ENCODE results near the gene GPC6.
A peak's percentile ranks its signal among the peaks of the same experiment; 100 is the strongest.
"Not testable (repeated sequence)": the region's sequence is repeated elsewhere in the genome, so short reads cannot be mapped to it uniquely, and the experiment has no call there.

Gene GPC6

DNA sequence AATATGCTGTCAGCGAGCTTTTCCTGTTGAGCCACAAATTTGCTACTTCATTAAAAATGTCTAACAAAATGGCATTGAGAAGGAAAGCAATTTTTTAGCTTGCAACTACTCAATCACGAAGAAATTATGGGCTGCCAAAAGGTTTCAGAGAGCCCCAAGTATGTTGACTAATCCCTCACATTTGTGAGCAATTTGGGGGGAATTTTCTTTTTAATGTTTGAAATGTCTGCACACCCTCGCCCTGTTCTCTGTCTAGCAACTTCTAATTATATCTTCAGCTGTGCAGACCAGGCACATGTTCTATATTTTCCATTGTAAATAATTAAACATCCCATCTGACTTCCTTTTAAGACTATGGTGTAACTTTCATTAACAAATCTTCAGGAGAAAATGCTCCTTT, 1060.0 kb downstream of the GPC6 start:
- no peak for DNase-seq

- DNase-seq, result no peak
These were observed 1065.2 kb downstream of the GPC6 start for GRCh38 chr13:94291631-94292322.

- DNase-seq, result no peak
These were observed 1065.7 kb downstream of the GPC6 start for GRCh38 chr13:94292323-94292640.

DNA sequence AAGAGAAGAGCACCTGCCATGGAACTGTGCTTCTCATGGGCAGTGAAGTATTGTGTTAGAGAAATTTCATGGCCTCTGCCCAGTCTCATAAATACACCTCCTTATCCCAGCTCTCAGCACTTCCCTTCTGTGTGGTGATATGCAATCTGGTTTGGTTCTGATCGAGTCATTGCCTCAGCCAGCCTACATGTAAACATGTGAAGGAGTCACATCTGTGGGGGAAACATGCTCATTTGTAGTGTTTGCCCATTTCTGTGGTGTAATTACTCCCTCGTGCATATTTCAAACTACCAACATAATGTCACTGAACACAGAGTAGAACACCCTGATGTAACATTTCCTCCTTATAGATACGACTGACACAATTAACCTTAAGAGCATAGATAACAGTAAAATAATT, 1069.9 kb downstream of the GPC6 start:
- no peak for DNase-seq

DNA sequence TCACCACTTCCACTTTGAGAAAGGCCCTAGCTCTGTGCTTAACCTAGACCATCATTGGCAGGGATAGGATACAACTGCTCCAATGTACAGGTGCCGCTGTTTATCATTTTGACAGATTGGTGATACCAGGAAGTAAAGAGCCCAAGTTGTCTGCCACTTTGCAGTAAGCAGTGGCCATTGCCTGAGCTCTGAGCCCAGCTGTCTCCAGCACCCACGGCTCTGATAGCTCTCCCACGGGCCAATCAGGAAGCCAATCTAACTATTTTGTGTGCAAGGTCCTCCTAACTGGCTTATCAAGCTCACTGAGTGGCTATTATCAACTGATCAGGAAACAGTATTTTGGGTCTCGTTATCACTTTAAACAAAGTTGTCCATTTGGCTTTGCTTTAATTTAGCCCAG, 1071.7 kb downstream of the GPC6 start:
- no peak for DNase-seq

DNA sequence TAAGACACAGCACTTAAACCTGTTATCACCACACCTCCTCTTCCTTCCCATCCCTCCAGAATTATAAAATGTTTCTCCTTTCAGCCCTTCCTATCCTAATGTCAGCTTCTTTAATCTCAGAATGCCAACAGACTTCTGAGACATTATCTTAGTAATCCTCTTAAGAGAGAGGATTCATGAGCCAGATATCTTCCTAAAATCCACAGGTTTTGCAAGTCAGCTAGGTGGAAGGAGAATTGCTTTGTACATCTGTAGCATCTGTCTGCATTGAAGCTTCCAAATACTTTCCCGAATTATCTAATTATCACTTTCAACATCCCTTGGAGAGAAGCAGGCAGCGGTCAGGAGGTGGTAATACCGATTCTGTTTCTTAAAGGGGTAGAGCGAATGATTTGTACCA, 1073.8 kb downstream of the GPC6 start:
- no peak for DNase-seq

GRCh38 chr13:94301487-94301886, 1074.9 kb downstream of the GPC6 start:
- DNase-seq, result no peak

DNA sequence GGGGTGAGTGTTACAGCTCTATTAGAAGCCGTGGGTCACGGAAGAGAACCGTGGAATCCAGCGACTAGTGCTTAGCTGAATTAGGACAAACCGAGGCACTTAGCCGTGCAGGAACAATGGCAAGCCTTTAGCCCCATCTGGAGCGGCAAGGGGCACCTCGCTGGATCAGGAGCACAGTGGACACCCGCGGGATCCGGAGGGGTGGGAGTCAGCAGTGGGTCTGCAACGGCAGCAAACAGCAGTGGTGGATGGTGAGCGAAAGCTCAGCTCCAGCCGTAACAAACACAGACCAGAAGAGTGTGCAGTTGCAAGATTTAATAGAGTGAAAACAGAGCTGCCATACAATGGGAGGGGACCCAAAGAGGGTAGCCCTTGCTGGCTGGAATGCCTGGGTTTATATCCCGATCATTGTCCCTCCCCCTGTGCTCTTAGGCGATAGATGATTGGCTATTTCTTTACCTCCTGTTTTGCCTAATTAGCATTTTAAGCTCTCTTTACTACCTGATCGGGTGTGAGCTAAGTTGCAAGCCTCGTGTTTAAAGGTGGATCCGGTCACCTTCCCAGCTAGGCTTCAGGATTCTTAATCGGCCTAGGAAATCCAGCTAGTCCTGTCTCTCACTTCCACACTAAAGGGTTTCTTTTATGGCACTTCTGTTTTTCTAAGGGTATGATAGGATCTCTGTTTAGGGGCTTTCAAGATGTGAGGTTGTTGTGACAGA, 1076.4 kb downstream of the GPC6 start:
- DNase-seq, result not testable (repeated sequence)

GRCh38 chr13:94303644-94304174, 1077.1 kb downstream of the GPC6 start:
- DNase-seq, result peak; percentile 71

DNA sequence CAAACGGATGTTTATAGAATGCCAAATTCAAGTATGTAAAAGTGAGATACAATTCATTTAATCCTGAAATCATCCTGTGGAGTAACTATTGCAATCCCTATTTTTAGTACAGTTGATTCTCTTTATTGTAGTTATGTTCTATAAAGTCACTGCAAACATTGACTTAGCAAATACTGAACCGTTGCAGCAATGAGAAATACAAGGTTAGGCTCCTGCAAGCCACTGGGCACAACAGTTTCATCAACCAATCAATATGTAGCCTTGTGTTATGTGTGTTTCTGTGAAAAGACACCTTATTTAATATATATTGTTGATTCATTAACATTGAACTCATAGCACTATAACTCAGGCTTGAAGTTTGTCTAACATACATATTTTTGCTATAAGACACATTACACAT, 1078.4 kb downstream of the GPC6 start:
- DNase-seq, result no peak

DNA sequence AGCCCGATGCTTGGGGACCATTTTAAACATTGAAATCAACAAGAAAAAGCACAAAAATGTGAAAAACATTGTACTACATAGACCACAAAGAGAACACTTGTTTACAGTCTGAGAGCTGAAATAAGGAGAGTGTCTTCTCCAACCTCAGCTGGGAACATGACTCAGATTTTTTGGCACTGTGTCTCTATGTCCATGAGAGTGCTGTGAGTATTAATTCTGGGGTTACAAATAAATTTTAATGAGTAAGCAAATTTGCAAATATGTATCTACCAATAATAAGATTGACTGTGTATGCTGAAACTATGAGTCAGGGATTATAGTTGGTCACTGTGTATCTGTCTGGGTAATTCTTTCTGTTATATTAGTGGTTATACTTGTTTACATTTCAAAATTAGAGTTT, 1078.9 kb downstream of the GPC6 start:
- DNase-seq, result no peak

DNA sequence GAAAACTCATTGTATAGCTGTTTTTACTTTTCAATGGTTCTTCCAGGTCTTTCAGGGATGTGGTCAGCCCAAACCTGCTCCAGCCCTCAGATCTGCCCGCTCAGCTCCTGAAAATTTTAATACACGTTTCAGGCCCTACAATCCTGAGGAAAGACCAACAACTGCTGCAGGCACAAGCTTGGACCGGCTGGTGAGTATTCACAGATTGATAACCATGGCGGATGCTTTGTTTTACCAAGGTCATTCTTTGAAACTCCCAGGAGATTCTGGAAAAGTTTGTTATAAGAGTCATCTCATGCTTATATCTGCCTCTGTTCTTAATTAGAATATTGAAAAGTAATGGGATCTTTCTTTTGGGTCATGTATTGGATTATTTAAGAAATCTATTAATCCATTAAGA, 1079.3 kb downstream of the GPC6 start:
- DNase-seq, result no peak

GRCh38 chr13:94308832-94309231, 1082.2 kb downstream of the GPC6 start:
- DNase-seq, result no peak

DNA sequence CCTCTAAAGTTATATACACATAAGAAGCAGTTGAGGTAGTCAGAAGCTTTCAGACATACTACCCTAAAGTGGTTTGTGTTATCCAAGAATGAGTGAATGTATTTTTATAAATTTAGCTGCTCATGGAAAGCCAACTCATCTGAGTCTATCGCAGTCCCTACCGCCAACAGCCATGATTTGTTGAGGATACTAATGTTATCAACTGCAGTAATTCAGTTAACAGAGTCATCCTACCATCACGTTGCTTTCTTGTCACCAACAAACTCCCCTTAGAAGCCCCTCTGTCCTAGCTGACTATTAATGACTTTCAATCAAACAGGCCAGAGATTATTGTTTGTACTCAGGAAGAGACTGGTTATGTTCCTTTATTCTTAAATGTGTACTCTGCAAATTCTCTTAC, 1083.0 kb downstream of the GPC6 start:
- DNase-seq, result no peak

DNA sequence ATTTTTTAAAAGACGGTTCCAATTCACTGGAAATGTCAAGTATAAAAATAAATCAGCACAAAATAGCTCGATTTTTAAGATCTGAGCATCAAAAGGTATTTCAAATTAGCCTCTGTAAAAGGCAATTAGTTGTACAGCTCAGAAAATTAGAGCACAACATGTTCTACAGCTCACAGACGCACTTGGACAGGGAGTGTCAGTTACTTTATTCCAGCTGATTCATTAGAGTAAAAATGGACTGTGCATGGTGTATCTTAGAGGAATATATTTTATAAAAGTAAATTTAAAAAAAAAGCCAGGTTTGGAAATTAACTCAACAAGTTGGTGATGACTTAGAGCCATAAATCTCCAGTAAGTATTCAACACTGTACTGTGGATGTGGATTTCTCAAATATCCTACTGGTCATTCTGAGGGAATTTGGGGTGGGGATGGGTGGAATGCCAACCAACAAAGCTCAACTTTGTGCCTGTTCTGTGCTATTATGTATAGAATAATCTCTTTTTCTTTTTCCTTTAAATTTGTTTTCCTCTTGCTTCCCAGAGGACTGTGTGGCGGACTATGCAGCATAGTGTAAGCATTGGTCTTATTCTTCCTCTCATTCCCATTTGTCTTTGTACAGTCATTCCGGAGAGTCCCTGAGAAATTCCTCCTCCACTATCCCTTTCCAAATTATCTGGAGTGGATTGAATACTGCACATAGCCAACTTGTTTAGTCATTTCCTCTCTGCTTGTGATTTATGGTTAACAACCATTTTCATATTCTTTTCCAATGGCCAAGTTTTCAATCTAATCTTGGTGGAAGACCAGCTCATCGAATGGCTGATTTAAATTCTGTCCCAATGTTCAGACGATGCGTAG, 1083.6 kb downstream of the GPC6 start:
- no peak for DNase-seq

DNA sequence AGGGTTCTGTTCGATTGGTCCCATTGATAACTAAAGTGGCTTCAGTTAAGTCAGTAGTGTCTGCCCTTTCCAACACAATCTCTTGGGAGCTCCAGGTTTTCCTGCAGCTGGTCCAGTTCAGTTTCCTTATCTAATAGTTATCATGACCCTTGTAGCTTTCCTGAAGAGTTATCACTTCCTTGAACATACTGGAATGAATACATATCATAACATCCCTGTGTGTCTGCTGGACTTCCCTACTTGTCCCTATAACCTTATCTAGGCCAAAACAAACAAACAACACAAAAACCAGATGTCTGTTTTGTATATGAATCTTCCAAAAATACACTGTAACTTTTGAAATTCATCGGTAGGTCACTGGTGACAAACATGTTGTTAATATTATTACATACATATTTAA, 1085.3 kb downstream of the GPC6 start:
- no peak for DNase-seq

GRCh38 chr13:94312511-94313216, 1086.1 kb downstream of the GPC6 start:
- DNase-seq, result peak; percentile 49

- DNase-seq, result no peak
These were observed 1086.8 kb downstream of the GPC6 start for GRCh38 chr13:94313321-94313910.

- peak; percentile 23 for DNase-seq
These were observed 1087.3 kb downstream of the GPC6 start for GRCh38 chr13:94313926-94314325.

DNA sequence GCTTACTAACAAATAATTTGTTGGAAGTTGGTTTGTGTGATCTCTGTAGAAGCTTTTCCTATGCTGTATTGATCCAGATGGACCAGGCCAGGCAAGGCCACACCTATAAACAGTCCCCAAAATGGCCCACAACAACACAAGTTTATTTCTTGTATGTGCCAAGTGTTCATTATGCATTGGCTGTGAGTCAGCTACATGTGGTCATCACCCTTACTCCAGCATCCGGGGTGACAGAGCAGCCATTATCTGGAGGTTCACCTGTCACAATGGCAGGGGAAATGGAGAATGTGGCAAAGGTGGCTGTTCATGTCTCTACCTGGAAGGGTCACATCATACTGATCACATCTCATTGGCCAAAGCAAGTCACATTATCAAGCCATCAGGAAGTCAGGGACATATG, 1088.6 kb downstream of the GPC6 start:
- DNase-seq, result no peak

- no peak for DNase-seq
These were observed 1090.5 kb downstream of the GPC6 start for GRCh38 chr13:94317063-94317491.

DNA sequence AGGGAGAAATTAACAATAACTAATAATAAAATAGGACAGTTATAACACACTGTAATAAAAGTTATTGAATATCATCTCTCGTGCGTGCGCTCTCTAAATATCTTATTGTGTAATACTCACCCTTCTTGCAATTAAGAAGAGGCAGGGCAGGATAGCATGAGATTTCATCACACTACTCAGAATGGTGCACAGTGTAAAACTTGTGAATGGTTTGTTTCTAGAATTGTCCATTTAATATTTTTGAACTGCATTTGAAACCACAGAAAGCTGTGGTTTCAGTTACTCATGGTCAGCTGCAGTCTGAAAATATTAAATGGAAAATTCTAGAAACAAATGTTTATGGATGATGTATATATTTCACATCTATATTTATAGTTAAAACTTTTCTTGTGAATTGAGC, 1091.8 kb downstream of the GPC6 start:
- DNase-seq, result no peak

DNA sequence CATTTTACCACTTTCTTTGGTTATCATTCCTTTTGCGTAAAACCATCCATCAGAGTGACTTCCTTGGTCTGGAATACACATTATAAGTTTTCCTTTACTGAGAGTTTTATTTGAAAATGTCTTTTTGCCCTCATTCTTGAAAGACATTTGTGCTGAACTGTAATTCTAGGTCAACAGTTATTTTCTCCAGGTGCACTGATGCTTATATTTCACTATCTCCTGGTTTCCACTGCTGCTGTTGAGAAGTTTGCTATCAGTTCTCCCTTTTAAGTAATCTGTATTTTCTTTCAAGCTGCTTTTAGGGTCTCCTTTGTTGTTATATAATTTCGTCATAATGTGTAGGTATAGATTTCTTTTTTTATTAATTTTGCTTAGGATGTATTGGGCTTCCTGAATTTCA, 1092.9 kb downstream of the GPC6 start:
- DNase-seq, result no peak

Measured in eye (tissue), 1 donor.